ENCODE results near the gene MTRF1L. TPM values are rescaled to one million over a fixed set of nuclear protein-coding genes. Genes with fewer than 3 reads are reported as not detected.

Gene MTRF1L
- total RNA-seq, result 22.7 and 23.2 TPM in 2 replicates

GRCh38 chr6:153002613-153003365 lies at the start of gene MTRF1L:
Gene MTRF1L, minus strand, starts transcription at chr6:153002709. Its CDS starts 24 bp downstream, at chr6:153002685.
- Mint-ChIP-seq H3K9me3 (no peaks in the 10 kb centered on the region), H3K36me3 (ENCODE audit: low read depth) (peaks cover 30% of the 10 kb centered on the region), H3K4me3 (peak within 1 kb of the TSS; percentile 98), H3K4me1 (ENCODE audit: low read depth) (peaks cover 51% of the 10 kb centered on the region), H3K27ac (peak within 1 kb of the TSS; percentile 91), H3K27me3 (ENCODE audit: insufficient read depth) (peaks cover 10% of the 10 kb centered on the region)
- intact Hi-C loops (cut with micrococcal nuclease), result loop anchor here (1.0 kb wide), 5 partner anchors 8 to 1612 kb away; partner anchors contain the start of gene RMND1
- DNase-seq (ENCODE audit: low spot score), result peak; percentile 81

GRCh38 chr6:153051801-153052200 lies 49.3 kb upstream of the MTRF1L start:
- intact Hi-C loops (cut with micrococcal nuclease), result no loop called here
- no peak for DNase-seq (ENCODE audit: low spot score)
- Mint-ChIP-seq H3K36me3 (ENCODE audit: low read depth) (no peaks in the 10 kb centered on the region), H3K9me3 (no peaks in the 10 kb centered on the region), H3K27me3 (ENCODE audit: insufficient read depth) (peaks cover 3% of the 10 kb centered on the region), H3K27ac (no peak overlapping the region), H3K4me1 (ENCODE audit: low read depth) (no peaks in the 10 kb centered on the region), H3K4me3 (no peak overlapping the region)

GRCh38 chr6:153048631-153049030 lies 46.1 kb upstream of the MTRF1L start:
- intact Hi-C loops (cut with micrococcal nuclease), result no loop called here
- H3K36me3 Mint-ChIP-seq (ENCODE audit: low read depth), result no peaks in the 10 kb centered on the region

GRCh38 chr6:153047386-153047785 lies 44.9 kb upstream of the MTRF1L start:
- intact Hi-C loops (cut with micrococcal nuclease), result no loop called here
- H3K4me3 Mint-ChIP-seq, result no peak overlapping the region

More at GRCh38 chr6:153048631-153049030, 46.1 kb upstream of the MTRF1L start:
- H3K27ac Mint-ChIP-seq, result no peak overlapping the region
- H3K4me3 Mint-ChIP-seq, result no peak overlapping the region
- no peak for DNase-seq (ENCODE audit: low spot score)
- H3K9me3 Mint-ChIP-seq, result no peaks in the 10 kb centered on the region
- H3K27me3 Mint-ChIP-seq (ENCODE audit: insufficient read depth), result peaks cover 3% of the 10 kb centered on the region
- no peaks in the 10 kb centered on the region for H3K4me1 Mint-ChIP-seq (ENCODE audit: low read depth)

GRCh38 chr6:153045271-153045670 lies 42.8 kb upstream of the MTRF1L start:
- intact Hi-C loops (cut with micrococcal nuclease), result no loop called here
- Mint-ChIP-seq H3K27ac (no peak overlapping the region), H3K27me3 (ENCODE audit: insufficient read depth) (no peaks in the 10 kb centered on the region), H3K4me3 (no peak overlapping the region), H3K36me3 (ENCODE audit: low read depth) (no peaks in the 10 kb centered on the region), H3K4me1 (ENCODE audit: low read depth) (no peaks in the 10 kb centered on the region), H3K9me3 (no peaks in the 10 kb centered on the region)
- no peak for DNase-seq (ENCODE audit: low spot score)

More at GRCh38 chr6:153047386-153047785, 44.9 kb upstream of the MTRF1L start:
- DNase-seq (ENCODE audit: low spot score), result no peak
- H3K27ac Mint-ChIP-seq, result no peak overlapping the region
- peaks cover 3% of the 10 kb centered on the region for H3K27me3 Mint-ChIP-seq (ENCODE audit: insufficient read depth)
- no peaks in the 10 kb centered on the region for H3K4me1 Mint-ChIP-seq (ENCODE audit: low read depth)
- H3K36me3 Mint-ChIP-seq (ENCODE audit: low read depth), result no peaks in the 10 kb centered on the region
- H3K9me3 Mint-ChIP-seq, result no peaks in the 10 kb centered on the region

- H3K27ac Mint-ChIP-seq, result no peak overlapping the region
- H3K4me1 Mint-ChIP-seq (ENCODE audit: low read depth), result no peaks in the 10 kb centered on the region
- H3K27me3 Mint-ChIP-seq (ENCODE audit: insufficient read depth), result peaks cover 3% of the 10 kb centered on the region
- no peak for DNase-seq (ENCODE audit: low spot score)
- no peak overlapping the region for H3K4me3 Mint-ChIP-seq
- H3K9me3 Mint-ChIP-seq, result no peaks in the 10 kb centered on the region
- no peaks in the 10 kb centered on the region for H3K36me3 Mint-ChIP-seq (ENCODE audit: low read depth)
- intact Hi-C loops (cut with micrococcal nuclease), result no loop called here
Observed at GRCh38 chr6:153044295-153044694, 41.8 kb upstream of the MTRF1L start.

GRCh38 chr6:153043719-153044118 lies 41.2 kb upstream of the MTRF1L start:
- intact Hi-C loops (cut with micrococcal nuclease), result no loop called here
- no peak overlapping the region for H3K27ac Mint-ChIP-seq
- H3K4me3 Mint-ChIP-seq, result no peak overlapping the region
- H3K4me1 Mint-ChIP-seq (ENCODE audit: low read depth), result no peaks in the 10 kb centered on the region
- H3K36me3 Mint-ChIP-seq (ENCODE audit: low read depth), result no peaks in the 10 kb centered on the region
- DNase-seq (ENCODE audit: low spot score), result no peak
- H3K9me3 Mint-ChIP-seq, result no peaks in the 10 kb centered on the region
- peaks cover 3% of the 10 kb centered on the region for H3K27me3 Mint-ChIP-seq (ENCODE audit: insufficient read depth)

GRCh38 chr6:153038378-153039057 lies 36.0 kb upstream of the MTRF1L start:
- Mint-ChIP-seq H3K4me1 (ENCODE audit: low read depth) (no peaks in the 10 kb centered on the region), H3K9me3 (no peaks in the 10 kb centered on the region), H3K4me3 (no peak overlapping the region), H3K27me3 (ENCODE audit: insufficient read depth) (peaks cover 3% of the 10 kb centered on the region), H3K27ac (no peak overlapping the region), H3K36me3 (ENCODE audit: low read depth) (no peaks in the 10 kb centered on the region)
- no peak for DNase-seq (ENCODE audit: low spot score)
- intact Hi-C loops (cut with micrococcal nuclease), result no loop called here

GRCh38 chr6:153034139-153034538 lies 31.6 kb upstream of the MTRF1L start:
- no peaks in the 10 kb centered on the region for H3K36me3 Mint-ChIP-seq (ENCODE audit: low read depth)
- H3K9me3 Mint-ChIP-seq, result no peaks in the 10 kb centered on the region
- peaks cover 14% of the 10 kb centered on the region for H3K27me3 Mint-ChIP-seq (ENCODE audit: insufficient read depth)
- no peak for DNase-seq (ENCODE audit: low spot score)
- H3K4me3 Mint-ChIP-seq, result no peak overlapping the region
- intact Hi-C loops (cut with micrococcal nuclease), result no loop called here
- H3K4me1 Mint-ChIP-seq (ENCODE audit: low read depth), result no peaks in the 10 kb centered on the region
- no peak overlapping the region for H3K27ac Mint-ChIP-seq

- H3K27ac Mint-ChIP-seq, result no peak overlapping the region
- no peaks in the 10 kb centered on the region for H3K9me3 Mint-ChIP-seq
- DNase-seq (ENCODE audit: low spot score), result no peak
- no peak overlapping the region for H3K4me3 Mint-ChIP-seq
- intact Hi-C loops (cut with micrococcal nuclease), result no loop called here
- peaks cover 25% of the 10 kb centered on the region for H3K27me3 Mint-ChIP-seq (ENCODE audit: insufficient read depth)
- no peaks in the 10 kb centered on the region for H3K36me3 Mint-ChIP-seq (ENCODE audit: low read depth)
- H3K4me1 Mint-ChIP-seq (ENCODE audit: low read depth), result no peaks in the 10 kb centered on the region
Observed at GRCh38 chr6:153032255-153032882, 29.9 kb upstream of the MTRF1L start.

GRCh38 chr6:153031335-153031955 lies 28.9 kb upstream of the MTRF1L start:
- Mint-ChIP-seq H3K27ac (no peak overlapping the region), H3K36me3 (ENCODE audit: low read depth) (no peaks in the 10 kb centered on the region), H3K4me1 (ENCODE audit: low read depth) (no peaks in the 10 kb centered on the region), H3K27me3 (ENCODE audit: insufficient read depth) (peaks cover 32% of the 10 kb centered on the region), H3K9me3 (no peaks in the 10 kb centered on the region), H3K4me3 (no peak overlapping the region)
- intact Hi-C loops (cut with micrococcal nuclease), result loop anchor here (2.0 kb wide), 1 partner anchor 281 kb away; no protein-coding TSS in a partner anchor
- no peak for DNase-seq (ENCODE audit: low spot score)

- no peak overlapping the region for H3K27ac Mint-ChIP-seq
- no peaks in the 10 kb centered on the region for H3K9me3 Mint-ChIP-seq
- H3K36me3 Mint-ChIP-seq (ENCODE audit: low read depth), result no peaks in the 10 kb centered on the region
- no peak for DNase-seq (ENCODE audit: low spot score)
- H3K4me3 Mint-ChIP-seq, result no peak overlapping the region
- H3K27me3 Mint-ChIP-seq (ENCODE audit: insufficient read depth), result peaks cover 37% of the 10 kb centered on the region
- peaks cover 7% of the 10 kb centered on the region for H3K4me1 Mint-ChIP-seq (ENCODE audit: low read depth)
- intact Hi-C loops (cut with micrococcal nuclease), result no loop called here
Observed at GRCh38 chr6:153028963-153029362, 26.5 kb upstream of the MTRF1L start.
